Upper lobe of right lung (tissue), 1 donor: ENCODE measurements around the gene SMTNL2. TPM values are rescaled to one million over a fixed set of nuclear protein-coding genes. Genes with fewer than 3 reads are reported as not detected.

ENCODE experiments used
- ATAC-seq: fragments of 200-7000 bp; cut with Tn5 transposase; one replicate; pipeline ENCODE4 v1.9.1; 2020; ENCODE audit warnings: mild to moderate bottlenecking, moderate library complexity
- DNase-seq: peaks from one replicate; pipeline ENCODE4 v3.0.0-alpha.2; 2020
- H3K27ac ChIP-seq: fragments of 200-600 bp; one replicate; pipeline ENCODE4 v1.8.0; 2022
- H3K27me3 ChIP-seq: fragments of 200-600 bp; one replicate; pipeline ENCODE4 v1.8.0; 2022; ENCODE audit warnings: mild to moderate bottlenecking
- H3K36me3 ChIP-seq: fragments of 200-600 bp; one replicate; pipeline ENCODE4 v1.8.0; 2022
- H3K4me1 ChIP-seq: fragments of 200-600 bp; one replicate; pipeline ENCODE4 v1.8.0; 2022
- H3K4me3 ChIP-seq: fragments of 200-600 bp; one replicate; pipeline ENCODE4 v1.8.0; 2022; ENCODE audit warnings: mild to moderate bottlenecking
- H3K9me3 ChIP-seq: fragments of 200-600 bp; one replicate; pipeline ENCODE4 v1.8.0; 2022
- intact Hi-C: fragments of 100-400 bp; cut with DNase I; formaldehyde crosslinking; loops from one replicate; pipeline ENCODE4 v1.11.0; 2022
- total RNA-seq: library from RNA; stranded (reverse); fragmentation: NEBNext Ultra II Directional; extraction: Animal tissue kit (Norgen Biotek cat#: 25700); gene quantifications from one replicate; pipeline ENCODE4 v1.2.1, GENCODE V29; 2021
- TF ChIP-seq, protein P1 (sequence below): fragments of 200-600 bp; IDR thresholded peaks from one replicate; pipeline ENCODE4 v1.8.0; 2022; ENCODE audit warnings: antibody characterized with exemption
- donor health status: DM: no; HTN: yes; CAD: no; lungs with severe emphysema.

The SMTNL2 gene
- total RNA-seq, 1 donor from 2014 or later = 2.7 TPM

GRCh38 chr17:4540687-4541327, 43.5 kb upstream of the SMTNL2 start:
- H3K36me3 ChIP-seq = peaks cover 63% of the 10 kb centered on the region
- no peaks in the 10 kb centered on the region for H3K27me3 ChIP-seq
- no peak for DNase-seq
- peak overlapping the region; percentile 17 for H3K27ac ChIP-seq
- TF ChIP-seq, protein P1, sequence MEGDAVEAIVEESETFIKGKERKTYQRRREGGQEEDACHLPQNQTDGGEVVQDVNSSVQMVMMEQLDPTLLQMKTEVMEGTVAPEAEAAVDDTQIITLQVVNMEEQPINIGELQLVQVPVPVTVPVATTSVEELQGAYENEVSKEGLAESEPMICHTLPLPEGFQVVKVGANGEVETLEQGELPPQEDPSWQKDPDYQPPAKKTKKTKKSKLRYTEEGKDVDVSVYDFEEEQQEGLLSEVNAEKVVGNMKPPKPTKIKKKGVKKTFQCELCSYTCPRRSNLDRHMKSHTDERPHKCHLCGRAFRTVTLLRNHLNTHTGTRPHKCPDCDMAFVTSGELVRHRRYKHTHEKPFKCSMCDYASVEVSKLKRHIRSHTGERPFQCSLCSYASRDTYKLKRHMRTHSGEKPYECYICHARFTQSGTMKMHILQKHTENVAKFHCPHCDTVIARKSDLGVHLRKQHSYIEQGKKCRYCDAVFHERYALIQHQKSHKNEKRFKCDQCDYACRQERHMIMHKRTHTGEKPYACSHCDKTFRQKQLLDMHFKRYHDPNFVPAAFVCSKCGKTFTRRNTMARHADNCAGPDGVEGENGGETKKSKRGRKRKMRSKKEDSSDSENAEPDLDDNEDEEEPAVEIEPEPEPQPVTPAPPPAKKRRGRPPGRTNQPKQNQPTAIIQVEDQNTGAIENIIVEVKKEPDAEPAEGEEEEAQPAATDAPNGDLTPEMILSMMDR = no peak
- no peaks in the 10 kb centered on the region for H3K9me3 ChIP-seq
- peak; percentile 25 for ATAC-seq
- H3K4me3 ChIP-seq = no peak overlapping the region
- intact Hi-C loops = loop anchor here (10.0 kb wide), 1 partner anchor 116 kb away; no protein-coding TSS in a partner anchor
- H3K4me1 ChIP-seq = peaks cover 20% of the 10 kb centered on the region

- Histone ChIP-seq H3K4me3 (no peak overlapping the region), H3K9me3 (no peaks in the 10 kb centered on the region), H3K4me1 (peaks cover 17% of the 10 kb centered on the region), H3K27me3 (no peaks in the 10 kb centered on the region), H3K36me3 (peaks cover 67% of the 10 kb centered on the region), H3K27ac (peak overlapping the region; percentile 0)
- ATAC-seq (no peak), DNase-seq (no peak)
- intact Hi-C loops = loop anchor here (10.0 kb wide), 1 partner anchor 117 kb away; no protein-coding TSS in a partner anchor
- TF ChIP-seq, protein P1 = no peak
Measured at GRCh38 chr17:4541328-4542002, 42.9 kb upstream of the SMTNL2 start.

DNA sequence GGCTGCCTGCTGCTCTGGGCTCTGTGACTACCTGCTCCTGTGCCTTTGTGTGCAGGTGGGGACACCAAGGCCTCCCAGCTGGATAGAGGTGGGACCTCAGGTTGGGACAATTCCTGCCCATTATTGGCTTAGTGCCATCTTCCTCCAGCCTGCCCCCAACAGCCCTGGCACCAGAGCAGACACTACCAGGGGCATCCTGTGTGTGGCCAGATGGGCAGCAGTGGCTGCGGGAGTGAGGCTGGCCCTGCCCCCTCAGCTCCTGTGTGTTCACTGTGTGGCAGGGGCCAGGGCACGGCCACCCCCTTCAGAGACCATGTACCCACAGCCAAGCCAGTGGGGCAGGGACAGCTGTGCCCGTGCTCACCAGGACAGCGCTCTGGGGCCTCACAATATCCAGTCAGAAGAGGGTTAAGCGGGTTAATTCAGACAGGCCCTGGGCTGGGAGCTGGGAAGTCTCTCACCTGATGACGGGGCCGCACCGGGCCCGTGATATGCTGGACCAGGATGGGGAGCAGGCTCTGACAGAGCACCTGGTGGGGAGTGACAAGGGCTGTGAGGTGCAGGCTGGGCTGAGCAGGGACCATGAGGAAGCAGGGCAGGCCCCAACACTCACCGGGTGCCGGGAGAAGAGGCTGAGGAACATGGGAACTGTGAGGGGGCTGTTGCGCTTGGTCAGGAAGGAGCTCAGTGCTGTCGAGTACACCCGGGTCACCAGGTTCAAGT, 42.2 kb upstream of the SMTNL2 start:
- H3K9me3 ChIP-seq = no peaks in the 10 kb centered on the region
- H3K4me1 ChIP-seq = peaks cover 10% of the 10 kb centered on the region
- H3K27ac ChIP-seq = no peak overlapping the region
- ATAC-seq (no peak), DNase-seq (no peak)
- H3K4me3 ChIP-seq = no peak overlapping the region
- TF ChIP-seq, protein P1 = no peak
- H3K36me3 ChIP-seq = peaks cover 74% of the 10 kb centered on the region
- intact Hi-C loops = loop anchor here (10.0 kb wide), 1 partner anchor 117 kb away; no protein-coding TSS in a partner anchor
- no peaks in the 10 kb centered on the region for H3K27me3 ChIP-seq

- no peaks in the 10 kb centered on the region for H3K9me3 ChIP-seq
- no peak overlapping the region for H3K4me3 ChIP-seq
- intact Hi-C loops = loop anchor here (10.0 kb wide), 1 partner anchor 118 kb away; no protein-coding TSS in a partner anchor
- peaks cover 80% of the 10 kb centered on the region for H3K36me3 ChIP-seq
- no peak overlapping the region for H3K27ac ChIP-seq
- ATAC-seq (no peak), DNase-seq (no peak)
- TF ChIP-seq, protein P1 = no peak
- peaks cover 8% of the 10 kb centered on the region for H3K4me1 ChIP-seq
- H3K27me3 ChIP-seq = no peaks in the 10 kb centered on the region
Measured at GRCh38 chr17:4542726-4543191, 41.6 kb upstream of the SMTNL2 start.

- TF ChIP-seq, protein P1 = no peak
- intact Hi-C loops = loop anchor here (10.0 kb wide), 1 partner anchor 119 kb away; no protein-coding TSS in a partner anchor
- H3K4me3 ChIP-seq = no peak overlapping the region
- H3K27ac ChIP-seq = no peak overlapping the region
- H3K36me3 ChIP-seq = peaks cover 81% of the 10 kb centered on the region
- peaks cover 8% of the 10 kb centered on the region for H3K4me1 ChIP-seq
- no peaks in the 10 kb centered on the region for H3K9me3 ChIP-seq
- ATAC-seq = no peak
- H3K27me3 ChIP-seq = no peaks in the 10 kb centered on the region
- DNase-seq = no peak
Measured at GRCh38 chr17:4543557-4544026, 40.7 kb upstream of the SMTNL2 start.
